AG10803 (cell line): ENCODE results near the gene PPARD.

Source experiments
- DNase-seq: peaks from one replicate; pipeline ENCODE4 v3.0.0; 2010; ENCODE audit warnings: low read depth
- H3K4me3 ChIP-seq: 2 replicates; pipeline ENCODE4 v1.5.1; 2011; ENCODE audit warnings: mild to moderate bottlenecking, low read length, control low read depth
- TF ChIP-seq, protein P1 (sequence below): conservative IDR thresholded peaks from 2 replicates; pipeline ENCODE4 v1.5.1; 2011; ENCODE audit warnings: mild to moderate bottlenecking, low read length, control low read depth, inconsistent platforms

The PPARD gene

DNA sequence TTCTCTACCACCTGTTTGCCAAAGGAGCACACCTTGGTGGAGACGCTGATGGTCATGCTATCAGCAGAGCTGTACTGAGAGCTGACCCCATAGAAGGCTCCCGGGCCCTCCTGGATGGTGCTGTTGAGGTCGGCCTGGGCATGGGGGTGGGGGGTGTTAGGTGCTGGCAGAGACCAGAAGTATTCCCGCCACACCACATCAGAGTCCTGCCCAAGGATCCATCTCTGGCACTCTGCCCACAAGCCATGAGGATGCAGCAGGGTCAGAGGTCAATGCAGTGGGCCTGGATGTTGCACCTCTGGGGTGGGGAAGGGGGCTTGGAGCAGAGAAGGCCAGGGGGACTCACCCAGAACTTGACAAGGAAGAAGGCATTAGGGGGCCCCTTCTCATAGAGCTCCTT lies 133.2 kb downstream of the PPARD start:
- TF ChIP-seq, protein P1, sequence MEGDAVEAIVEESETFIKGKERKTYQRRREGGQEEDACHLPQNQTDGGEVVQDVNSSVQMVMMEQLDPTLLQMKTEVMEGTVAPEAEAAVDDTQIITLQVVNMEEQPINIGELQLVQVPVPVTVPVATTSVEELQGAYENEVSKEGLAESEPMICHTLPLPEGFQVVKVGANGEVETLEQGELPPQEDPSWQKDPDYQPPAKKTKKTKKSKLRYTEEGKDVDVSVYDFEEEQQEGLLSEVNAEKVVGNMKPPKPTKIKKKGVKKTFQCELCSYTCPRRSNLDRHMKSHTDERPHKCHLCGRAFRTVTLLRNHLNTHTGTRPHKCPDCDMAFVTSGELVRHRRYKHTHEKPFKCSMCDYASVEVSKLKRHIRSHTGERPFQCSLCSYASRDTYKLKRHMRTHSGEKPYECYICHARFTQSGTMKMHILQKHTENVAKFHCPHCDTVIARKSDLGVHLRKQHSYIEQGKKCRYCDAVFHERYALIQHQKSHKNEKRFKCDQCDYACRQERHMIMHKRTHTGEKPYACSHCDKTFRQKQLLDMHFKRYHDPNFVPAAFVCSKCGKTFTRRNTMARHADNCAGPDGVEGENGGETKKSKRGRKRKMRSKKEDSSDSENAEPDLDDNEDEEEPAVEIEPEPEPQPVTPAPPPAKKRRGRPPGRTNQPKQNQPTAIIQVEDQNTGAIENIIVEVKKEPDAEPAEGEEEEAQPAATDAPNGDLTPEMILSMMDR, result no peak
- H3K4me3 ChIP-seq, result no peak overlapping the region
- DNase-seq, result no peak

- TF ChIP-seq, protein P1, result no peak
- no peak for DNase-seq
- H3K4me3 ChIP-seq, result no peak overlapping the region
These were observed 133.6 kb downstream of the PPARD start for GRCh38 chr6:35476004-35476403.

DNA sequence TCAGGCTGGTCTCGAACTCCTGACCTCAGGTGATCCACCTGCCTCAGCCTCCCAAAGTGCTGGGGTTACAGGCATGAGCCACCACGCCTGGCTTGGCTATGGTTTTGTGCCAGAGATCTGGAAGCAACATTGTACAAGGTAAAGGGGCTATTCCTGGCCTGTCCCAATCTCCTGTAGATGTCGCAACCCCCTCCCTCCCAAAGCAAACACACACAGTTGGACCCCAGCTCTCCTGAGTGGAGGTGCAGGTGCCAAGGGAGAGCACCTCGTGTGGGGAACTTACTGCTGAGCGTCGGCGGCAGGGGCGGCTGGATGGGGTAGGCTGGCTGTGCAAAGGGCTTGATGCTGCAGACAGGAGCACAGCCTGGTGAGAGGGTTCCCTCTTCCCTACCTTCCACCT lies 134.7 kb downstream of the PPARD start:
- TF ChIP-seq, protein P1, result no peak
- DNase-seq, result no peak
- H3K4me3 ChIP-seq, result no peak overlapping the region
